ENCODE results near the gene ZNF512B.

Gene ZNF512B

DNA sequence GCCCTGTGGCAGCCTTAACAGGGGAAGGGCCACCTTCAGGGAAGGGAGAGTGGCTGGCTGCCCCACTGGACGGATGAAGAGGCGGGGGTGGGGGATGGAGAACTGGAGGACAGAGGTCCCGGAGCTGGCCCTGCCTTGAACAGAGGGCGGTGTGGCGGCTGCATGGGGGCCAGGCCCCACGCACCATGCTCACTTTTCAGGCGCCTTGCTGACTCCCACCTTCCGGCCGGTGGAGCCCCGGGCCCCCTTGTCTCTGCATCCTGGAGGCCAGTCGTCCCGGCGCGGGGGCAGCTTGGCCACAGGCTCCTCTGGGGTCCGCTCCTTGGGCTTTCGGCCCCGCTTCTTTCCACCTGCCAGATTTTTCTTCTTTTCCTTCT lies 10.0 kb downstream of the ZNF512B start:
- no peak for DNase-seq (ENCODE audit: low read depth)
- TF ChIP-seq, protein P1, sequence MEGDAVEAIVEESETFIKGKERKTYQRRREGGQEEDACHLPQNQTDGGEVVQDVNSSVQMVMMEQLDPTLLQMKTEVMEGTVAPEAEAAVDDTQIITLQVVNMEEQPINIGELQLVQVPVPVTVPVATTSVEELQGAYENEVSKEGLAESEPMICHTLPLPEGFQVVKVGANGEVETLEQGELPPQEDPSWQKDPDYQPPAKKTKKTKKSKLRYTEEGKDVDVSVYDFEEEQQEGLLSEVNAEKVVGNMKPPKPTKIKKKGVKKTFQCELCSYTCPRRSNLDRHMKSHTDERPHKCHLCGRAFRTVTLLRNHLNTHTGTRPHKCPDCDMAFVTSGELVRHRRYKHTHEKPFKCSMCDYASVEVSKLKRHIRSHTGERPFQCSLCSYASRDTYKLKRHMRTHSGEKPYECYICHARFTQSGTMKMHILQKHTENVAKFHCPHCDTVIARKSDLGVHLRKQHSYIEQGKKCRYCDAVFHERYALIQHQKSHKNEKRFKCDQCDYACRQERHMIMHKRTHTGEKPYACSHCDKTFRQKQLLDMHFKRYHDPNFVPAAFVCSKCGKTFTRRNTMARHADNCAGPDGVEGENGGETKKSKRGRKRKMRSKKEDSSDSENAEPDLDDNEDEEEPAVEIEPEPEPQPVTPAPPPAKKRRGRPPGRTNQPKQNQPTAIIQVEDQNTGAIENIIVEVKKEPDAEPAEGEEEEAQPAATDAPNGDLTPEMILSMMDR (IDR thresholded peaks at IDR 0.05; ENCODE audit: insufficient read depth, low read depth, low read length, missing control alignments) = no peak
- no peak overlapping the region for H3K4me3 ChIP-seq (ENCODE audit: low read length)

DNA sequence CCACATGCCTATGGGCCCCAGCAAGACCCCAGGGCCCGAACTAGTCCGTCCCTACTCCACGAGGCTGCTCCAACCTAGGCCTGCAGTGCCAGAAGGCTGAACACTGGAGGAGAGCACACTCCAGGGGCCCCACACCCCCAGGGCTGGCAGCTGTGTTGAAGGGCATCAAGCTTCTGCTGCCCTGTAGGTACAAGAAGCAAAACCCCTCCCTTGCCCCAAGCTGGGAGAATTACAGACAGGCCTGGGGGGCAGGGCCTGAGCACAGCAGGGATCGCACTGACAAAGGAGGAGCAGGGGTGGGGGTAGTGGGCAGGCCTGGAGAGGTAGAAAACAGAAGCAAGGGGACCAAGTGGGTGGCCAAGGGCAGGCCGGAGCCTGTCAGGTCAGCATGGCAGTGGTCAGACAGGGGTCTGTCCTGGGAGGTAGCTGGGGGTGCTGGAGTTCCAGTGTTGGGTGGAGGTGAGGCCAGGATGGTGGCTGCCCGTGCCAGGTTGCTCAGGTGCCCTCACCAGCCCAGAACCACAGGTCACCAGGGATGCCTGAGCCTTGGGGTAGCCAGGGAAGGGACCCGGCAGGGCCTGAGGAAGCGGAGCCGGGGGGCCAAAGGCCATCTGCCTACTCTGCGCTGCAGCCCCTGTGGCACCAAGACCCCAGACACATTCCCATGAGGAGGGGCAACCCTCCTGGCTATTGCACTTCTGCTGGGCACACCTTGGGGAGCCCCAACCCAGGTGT lies 10.6 kb downstream of the ZNF512B start:
- TF ChIP-seq, protein P1 (IDR thresholded peaks at IDR 0.05; ENCODE audit: insufficient read depth, low read depth, low read length, missing control alignments) = no peak
- no peak overlapping the region for H3K4me3 ChIP-seq (ENCODE audit: low read length)
- no peak for DNase-seq (ENCODE audit: low read depth)

GRCh38 chr20:63958471-63958870 lies 11.3 kb downstream of the ZNF512B start:
- TF ChIP-seq, protein P1 (IDR thresholded peaks at IDR 0.05; ENCODE audit: insufficient read depth, low read depth, low read length, missing control alignments) = no peak
- no peak overlapping the region for H3K4me3 ChIP-seq (ENCODE audit: low read length)
- no peak for DNase-seq (ENCODE audit: low read depth)

- TF ChIP-seq, protein P1 (IDR thresholded peaks at IDR 0.05; ENCODE audit: insufficient read depth, low read depth, low read length, missing control alignments) = no peak
- peak; percentile 63 for DNase-seq (ENCODE audit: low read depth)
- peak overlapping the region; percentile 57 for H3K4me3 ChIP-seq (ENCODE audit: low read length)
Measured at GRCh38 chr20:63957690-63958441, 11.9 kb downstream of the ZNF512B start.

DNA sequence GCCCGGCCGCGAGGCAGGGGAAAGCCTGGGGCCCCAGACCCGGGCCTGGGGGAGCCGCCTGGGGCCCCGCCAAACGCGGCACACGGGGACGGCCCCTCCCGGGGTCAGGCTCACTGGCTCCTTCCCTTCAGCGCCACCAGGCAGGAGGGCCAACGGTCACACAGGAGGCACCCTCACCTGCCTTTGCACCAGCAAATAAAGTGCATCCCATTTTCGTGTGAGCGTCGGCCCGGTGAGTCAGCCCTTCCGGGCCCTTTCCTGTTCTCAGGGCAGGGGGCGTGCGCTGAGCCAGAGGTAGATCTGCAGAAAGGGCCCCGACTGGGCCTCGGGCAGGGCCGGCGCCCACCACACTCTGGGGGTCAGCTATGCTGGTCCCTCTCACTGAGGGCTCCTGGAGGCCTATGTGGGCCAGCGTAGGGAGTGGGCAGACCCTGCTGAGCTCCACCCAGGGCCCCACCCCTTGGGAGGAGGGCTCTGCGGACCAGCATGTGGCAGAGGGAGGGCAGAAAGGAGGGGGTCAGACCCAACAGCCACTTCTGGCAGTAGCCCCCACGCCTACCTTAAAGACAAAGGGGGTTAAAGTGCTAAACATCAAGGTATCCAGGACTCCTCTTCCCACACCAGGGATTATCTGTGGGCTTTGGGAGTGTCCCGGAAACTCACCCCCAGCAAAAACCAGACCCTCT lies 12.6 kb downstream of the ZNF512B start:
- TF ChIP-seq, protein P1 (IDR thresholded peaks at IDR 0.05; ENCODE audit: insufficient read depth, low read depth, low read length, missing control alignments) = peak; percentile 15
- DNase-seq (ENCODE audit: low read depth) = peak; percentile 69
- peak overlapping the region; percentile 57 for H3K4me3 ChIP-seq (ENCODE audit: low read length)

DNA sequence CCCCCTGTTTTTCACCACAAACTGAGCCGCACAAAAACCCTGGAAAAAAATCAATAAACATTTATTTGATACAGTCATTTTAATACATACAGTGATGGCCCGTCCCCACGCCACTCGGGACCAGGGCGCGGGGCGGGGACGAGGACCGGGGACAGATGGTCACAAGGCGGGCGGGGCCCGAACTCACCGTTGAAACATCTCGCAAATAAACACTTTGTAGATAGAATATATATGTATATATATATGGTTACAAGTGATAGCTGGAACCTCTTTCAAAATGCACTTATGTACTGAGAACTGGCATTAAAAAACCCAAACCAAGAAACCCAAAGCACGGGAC lies 13.1 kb downstream of the ZNF512B start:
- no peak for DNase-seq (ENCODE audit: low read depth)
- TF ChIP-seq, protein P1 (IDR thresholded peaks at IDR 0.05; ENCODE audit: insufficient read depth, low read depth, low read length, missing control alignments) = no peak
- H3K4me3 ChIP-seq (ENCODE audit: low read length) = peak overlapping the region; percentile 57

Measured in epithelial cell of esophagus (primary cell).